A673 (cell line): ENCODE measurements around the gene MDGA2.

Source experiments
- CTCF ChIP-seq: fragments of 300-800, 200-600 bp; sonication (generic); conservative IDR thresholded peaks from 2 replicates; pipeline ENCODE4 v1.5.1; 2017; ENCODE audit warnings: low read depth, mild to moderate bottlenecking, antibody characterized with exemption, low read length, moderate library complexity, mixed read lengths
- EZH2 ChIP-seq: fragments of 200-600 bp; sonication (generic); IDR thresholded peaks from 2 replicates; pipeline ENCODE4 v1.6.1; 2017; ENCODE audit warnings: borderline replicate concordance, low read depth, mild to moderate bottlenecking, mixed read lengths, antibody characterized with exemption, low read length; ENCODE audit not compliant: poor library complexity, severe bottlenecking

- TF ChIP-seq CTCF, result no peak
- TF ChIP-seq EZH2, result no peak
Measured at GRCh38 chr14:47264842-47265241, 410.6 kb downstream of the MDGA2 start.
